H1 (cell line): ENCODE results near the gene U2SURP. TPM values are rescaled to one million over a fixed set of nuclear protein-coding genes. Genes with fewer than 3 reads are reported as not detected.

Experiments used
- CTCF ChIA-PET: fragments of 300-600 bp; sonication (Branson Sonifier 250); formaldehyde crosslinking; loops from one replicate; lab custom pipeline; 2021; ENCODE audit not compliant: partially characterized antibody; lab: Charles Lee
- POLR2A ChIA-PET: fragments of 300-600 bp; sonication (Branson Sonifier 250); formaldehyde crosslinking; loops from one replicate; lab custom pipeline; 2021; ENCODE audit warnings: inconsistent platforms; ENCODE audit not compliant: partially characterized antibody; lab: Charles Lee
- DNase-seq, 2 experiments: peaks; one replicate each; pipeline versions ENCODE4 v3.0.0 to v3.0.0-alpha.2; 2010 to 2022; ENCODE audit warnings: low spot score in 2 of 2, low read depth in 1 of 2, mixed read lengths in 1 of 2
- FAIRE-seq: peaks from 2 replicates; lab custom pipeline; 2011; peaks lifted over from hg19 to GRCh38; lab: Jason Lieb, UNC
- H2AFZ ChIP-seq: 2 replicates; pipeline ENCODE4 v1.8.1; 2012; ENCODE audit warnings: low read length, inconsistent platforms
- H2AK5ac ChIP-seq: 2 replicates; pipeline ENCODE4 v1.6.1; 2013; ENCODE audit warnings: low read depth, low read length
- H2BK120ac ChIP-seq: replicated peaks from 2 replicates; pipeline ENCODE3; 2013; ENCODE audit warnings: low read depth, low read length, inconsistent platforms
- H2BK12ac ChIP-seq: 2 replicates; pipeline ENCODE4 v1.6.1; 2013; ENCODE audit warnings: low read depth, low read length
- H2BK15ac ChIP-seq: 2 replicates; pipeline ENCODE4 v1.6.1; 2013; ENCODE audit warnings: low read length
- H2BK20ac ChIP-seq: 2 replicates; pipeline ENCODE4 v1.6.1; 2013; ENCODE audit warnings: low read length
- H2BK5ac ChIP-seq: 2 replicates; pipeline ENCODE4 v1.6.1; 2013; ENCODE audit warnings: low read depth, low read length
- H3K14ac ChIP-seq: 2 replicates; pipeline ENCODE4 v1.6.1; 2013; ENCODE audit warnings: inconsistent platforms; ENCODE audit not compliant: insufficient read length
- H3K18ac ChIP-seq: 2 replicates; pipeline ENCODE4 v1.6.1; 2013; ENCODE audit warnings: low read length; ENCODE audit errors: extremely low read depth
- H3K23ac ChIP-seq: 2 replicates; pipeline ENCODE4 v1.6.1; 2013; ENCODE audit warnings: inconsistent platforms; ENCODE audit not compliant: insufficient read length
- H3K23me2 ChIP-seq: 2 replicates; pipeline ENCODE4 v1.6.1; 2013; ENCODE audit warnings: low read depth, low read length
- H3K27ac ChIP-seq: 2 replicates; pipeline ENCODE4 v1.6.1; 2011; ENCODE audit warnings: low read depth, low read length, inconsistent platforms
- H3K27me3 ChIP-seq, 4 experiments: replicated peaks in 1 of 4; 1 replicate in 1 of 4; 2 replicates in 3 of 4; pipeline versions ENCODE4 v1.6.1 to v1.8.1; 2011 to 2013; ENCODE audit warnings: low read length in 3 of 4, mild to moderate bottlenecking in 3 of 4, inconsistent platforms in 2 of 4, mixed read lengths in 2 of 4, moderate library complexity in 1 of 4; ENCODE audit not compliant: control insufficient read depth in 3 of 4, insufficient read depth in 3 of 4; ENCODE audit errors: extremely low read depth in 1 of 4
- H3K36me3 ChIP-seq, 4 experiments: 2 replicates each; pipeline versions ENCODE4 v1.6.1 to v1.8.1; 2011 to 2013; ENCODE audit warnings: mild to moderate bottlenecking in 4 of 4, low read length in 3 of 4, moderate library complexity in 2 of 4, control low read depth in 1 of 4, inconsistent platforms in 1 of 4; ENCODE audit not compliant: insufficient read depth in 4 of 4, control insufficient read depth in 2 of 4
- H3K4ac ChIP-seq: replicated peaks from 2 replicates; pipeline ENCODE3; 2013; ENCODE audit warnings: low read length, low read depth, mixed read lengths, inconsistent platforms; ENCODE audit not compliant: insufficient read length
- H3K4me1 ChIP-seq, 4 experiments: replicated peaks in 1 of 4; 1 replicate in 1 of 4; 2 replicates in 3 of 4; pipeline versions ENCODE4 v1.6.1 to v1.8.1; 2011 to 2013; ENCODE audit warnings: low read length in 3 of 4, inconsistent platforms in 2 of 4, mixed read lengths in 1 of 4; ENCODE audit not compliant: insufficient read depth in 4 of 4, control insufficient read depth in 3 of 4
- H3K4me2 ChIP-seq, 2 experiments: 2 replicates each; pipeline versions ENCODE4 v1.6.1 to v1.8.1; 2011 to 2013; ENCODE audit warnings: low read depth in 2 of 2, low read length in 2 of 2, control low read depth in 1 of 2, inconsistent platforms in 1 of 2, mild to moderate bottlenecking in 1 of 2; ENCODE audit not compliant: insufficient read depth in 1 of 2
- H3K4me3 ChIP-seq, 4 experiments: fragments of 200-600, 300-600 bp in 1 of 4; sonication (generic), shearing (Covaris generic), sonication (Bioruptor Twin) in 1 of 4; 2 replicates each; pipeline versions ENCODE4 v1.5.1 to v1.8.1; 2011 to 2016; ENCODE audit warnings: low read length in 4 of 4, low read depth in 3 of 4, control low read depth in 2 of 4, inconsistent platforms in 2 of 4, mild to moderate bottlenecking in 2 of 4, mixed read lengths in 1 of 4, moderate library complexity in 1 of 4; ENCODE audit not compliant: insufficient read depth in 2 of 4; ENCODE audit errors: extremely low read depth in 1 of 4
- H3K56ac ChIP-seq: replicated peaks from 2 replicates; pipeline ENCODE3; 2013; ENCODE audit warnings: low read depth, mild to moderate bottlenecking, mixed read lengths, low read length, inconsistent platforms; ENCODE audit not compliant: insufficient read length
- H3K79me1 ChIP-seq: 2 replicates; pipeline ENCODE4 v1.6.1; 2013; ENCODE audit warnings: low read depth, low read length, control low read depth
- H3K79me2 ChIP-seq, 2 experiments: 2 replicates each; pipeline versions ENCODE4 v1.6.1 to v1.8.1; 2012 to 2013; ENCODE audit warnings: low read length in 2 of 2, mild to moderate bottlenecking in 2 of 2, inconsistent platforms in 1 of 2; ENCODE audit not compliant: insufficient read depth in 2 of 2, control insufficient read depth in 1 of 2
- H3K9ac ChIP-seq, 4 experiments: replicated peaks in 1 of 4; 1 replicate in 1 of 4; 2 replicates in 3 of 4; pipeline versions ENCODE4 v1.6.1 to v1.8.1; 2011 to 2013; ENCODE audit warnings: low read depth in 3 of 4, low read length in 3 of 4, control low read depth in 2 of 4, mild to moderate bottlenecking in 2 of 4, moderate library complexity in 2 of 4, inconsistent platforms in 1 of 4; ENCODE audit errors: extremely low read depth in 1 of 4
- H3K9me3 ChIP-seq, 2 experiments: 2 replicates each; pipeline versions ENCODE4 v1.6.1 to v1.8.1; 2012 to 2013; ENCODE audit warnings: mild to moderate bottlenecking in 2 of 2, moderate library complexity in 2 of 2, control low read depth in 1 of 2, inconsistent platforms in 1 of 2, low read depth in 1 of 2, low read length in 1 of 2, mixed read lengths in 1 of 2; ENCODE audit not compliant: insufficient read depth in 2 of 2
- H4K20me1 ChIP-seq, 2 experiments: replicated peaks in 1 of 2; 2 replicates each; pipeline versions ENCODE3 to v1.8.1; 2011 to 2013; ENCODE audit warnings: inconsistent platforms in 2 of 2, low read length in 2 of 2, mild to moderate bottlenecking in 1 of 2; ENCODE audit not compliant: insufficient read depth in 2 of 2, control insufficient read depth in 1 of 2
- H4K5ac ChIP-seq: 2 replicates; pipeline ENCODE4 v1.6.1; 2013; ENCODE audit warnings: low read length, low read depth, mixed read lengths, inconsistent platforms; ENCODE audit not compliant: insufficient read length
- H4K8ac ChIP-seq: 2 replicates; pipeline ENCODE4 v1.8.0; 2013; ENCODE audit warnings: mild to moderate bottlenecking, moderate library complexity, low read length, inconsistent platforms; ENCODE audit not compliant: insufficient read depth; ENCODE audit errors: extremely low read depth
- H4K91ac ChIP-seq: replicated peaks from 2 replicates; pipeline ENCODE3; 2013; ENCODE audit warnings: low read length, mixed read lengths, inconsistent platforms; ENCODE audit not compliant: insufficient read length
- BACH1 ChIP-seq: IDR thresholded peaks from 2 replicates; pipeline ENCODE4 v1.6.1; 2012; ENCODE audit warnings: low read length, improper control_type of control experiment
- CBX8 ChIP-seq: fragments of 300-800, 300-1000 bp; sonication (generic); IDR thresholded peaks from 2 replicates; pipeline ENCODE4 v1.7.1; 2016; ENCODE audit warnings: low read depth, low read length, borderline replicate concordance
- GABPA ChIP-seq: IDR thresholded peaks from 2 replicates; pipeline ENCODE4 v1.6.1; 2011; ENCODE audit warnings: mild to moderate bottlenecking, low read length, moderate library complexity, borderline replicate concordance; ENCODE audit not compliant: insufficient read depth
- RNF2 ChIP-seq: fragments of 200-900, 300-1000 bp; sonication (generic); IDR thresholded peaks from 2 replicates; pipeline ENCODE4 v1.7.1; 2016; ENCODE audit warnings: borderline replicate concordance, low read depth, mild to moderate bottlenecking, antibody characterized with exemption, low read length; ENCODE audit not compliant: poor library complexity, severe bottlenecking; ENCODE audit errors: missing control alignments
- SIX5 ChIP-seq: IDR thresholded peaks from 2 replicates; pipeline ENCODE4 v1.6.1; 2011; ENCODE audit warnings: mild to moderate bottlenecking, low read depth, low read length
- WGBS, 2 experiments: shearing (Covaris generic) in 1 of 2; methylation state at CpG; one replicate each; pipeline versions ENCODE4 v1.1.6 to v1.1.7; 2013 to 2015; ENCODE audit warnings: low lambda C conversion rate in 2 of 2, mixed read lengths in 2 of 2, inconsistent platforms in 1 of 2, low coverage in 1 of 2, missing lambda C conversion rate in 1 of 2; ENCODE audit not compliant: insufficient replicate concordance in 2 of 2, insufficient coverage in 1 of 2, insufficient read length in 1 of 2; ENCODE audit errors: extremely low coverage in 1 of 2, missing lambda C conversion rate in 1 of 2; 5-methylcytosine and 5-hydroxymethylcytosine counted together
- polyA plus RNA-seq, 7 experiments: library from polyadenylated mRNA; depleted of rRNA in 3 of 7; stranded (reverse) in 5 of 7; unstranded in 2 of 7; fragments of >200 nt in 5 of 7; fragments of 200-250 nt in 2 of 7; gene quantifications; 1 replicate in 5 of 7; 2 replicates in 1 of 7; 4 replicates in 1 of 7; pipeline versions ENCODE4 v1.2.1 to v1.2.3, GENCODE V29; 2011 to 2013; ENCODE audit warnings: missing spikeins in 2 of 7, mixed read lengths in 2 of 7
- total RNA-seq: library from RNA; stranded (reverse); fragmentation: NEBNext Ultra II Directional; extraction: Animal tissue kit (Norgen Biotek cat#: 25700); gene quantifications from 2 replicates; pipeline ENCODE4 v1.2.1, GENCODE V29; 2021

Gene U2SURP
- total and polyA plus RNA-seq, 2 of the 8 experiments (the other 6 are each of a cell fraction or from before 2014, with no cell fraction given) = 22.2 to 167 TPM

DNA sequence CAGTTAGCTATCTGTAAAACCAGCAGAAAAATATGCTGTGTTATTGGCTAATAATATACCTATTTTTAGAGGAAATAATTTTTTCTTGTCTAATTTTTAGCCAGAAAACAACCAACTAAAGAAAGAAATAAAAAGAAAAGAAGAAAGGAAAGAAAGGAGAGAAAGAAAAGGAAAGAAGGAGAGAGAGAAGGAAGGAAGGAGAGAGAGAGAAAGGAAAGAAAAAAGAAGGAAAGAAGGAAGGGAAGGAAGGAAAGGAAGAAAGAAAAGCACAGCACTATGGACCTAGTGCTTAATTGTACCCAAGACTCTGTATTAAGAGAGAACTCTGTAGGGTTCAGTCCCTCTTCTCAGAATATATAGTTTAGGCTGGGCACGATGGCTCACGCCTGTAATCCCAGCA, 34.6 kb upstream of the U2SURP start:
- peaks cover 0 to 7% of the 10 kb centered on the region in 2 experiments; a peak in 1 of 4 replicates for H3K9me3 ChIP-seq
- DNase-seq = no peak
- H3K36me3 ChIP-seq = no peaks in the 10 kb centered on the region
- no peak overlapping the region for H4K8ac ChIP-seq
- H3K27me3 ChIP-seq = peaks cover 5 to 25% (median 19%) of the 10 kb centered on the region in 4 experiments
- no peak overlapping the region for H2AFZ ChIP-seq
- no peak overlapping the region for H3K4me3 ChIP-seq
- H3K4me2 ChIP-seq = no peak overlapping the region
- H2BK5ac ChIP-seq = no peak overlapping the region
- POLR2A ChIA-PET = no interaction called here
- 100% methylated on average over 2 of the region's 2 CpGs; no CpG with 5 or more reads in 1 of the 2 experiments for WGBS, 2 experiments
- H3K23ac ChIP-seq = no peak overlapping the region
- no peak overlapping the region for H3K14ac ChIP-seq
- H4K20me1 ChIP-seq = no peaks in the 10 kb centered on the region
- H3K56ac ChIP-seq = no peak overlapping the region
- H3K18ac ChIP-seq = no peak overlapping the region
- H4K91ac ChIP-seq = no peak overlapping the region
- H3K79me1 ChIP-seq = no peaks in the 10 kb centered on the region
- H2BK12ac ChIP-seq = no peak overlapping the region
- no peak overlapping the region for H3K4ac ChIP-seq
- no peak for FAIRE-seq
- CTCF ChIA-PET = interaction anchor here (0.5 to 2.9 kb wide), 6 partner anchors 14 to 285 kb away, joined by 3 to 9 read pairs (median 6); no protein-coding TSS in a partner anchor
- H4K5ac ChIP-seq = no peak overlapping the region
- H3K4me1 ChIP-seq = peaks cover 0 to 10% (median 6%) of the 10 kb centered on the region in 4 experiments; a peak in 5 of 7 replicates
- no peaks in the 10 kb centered on the region for H3K79me2 ChIP-seq
- H3K9ac ChIP-seq = no peak overlapping the region
- H2AK5ac ChIP-seq = no peak overlapping the region
- H2BK15ac ChIP-seq = no peak overlapping the region
- no peak for TF ChIP-seq BACH1
- no peak for TF ChIP-seq GABPA
- no peak for TF ChIP-seq CBX8
- no peak for TF ChIP-seq SIX5
- TF ChIP-seq RNF2 = no peak
- TF ChIP-seq, all 59 proteins: peak for 0
- Histone ChIP-seq H3K27ac (no peak overlapping the region), H2BK120ac (no peak overlapping the region), H3K23me2 (peaks cover 10% of the 10 kb centered on the region), H2BK20ac (no peak overlapping the region)
